Neuronal stem cell (in vitro differentiated cells): ENCODE results near the gene GAGE10.

Experiments used
- DNase-seq: peaks from one replicate; pipeline ENCODE4 v3.0.0-alpha.2; 2013; ENCODE audit warnings: low spot score
- H2AFZ ChIP-seq: one replicate; pipeline ENCODE4 v1.6.1; 2013; ENCODE audit warnings: mild to moderate bottlenecking, low read length, inconsistent platforms
- H2AK5ac ChIP-seq: 2 replicates; pipeline ENCODE4 v1.6.1; 2013; ENCODE audit warnings: low read depth, mild to moderate bottlenecking, inconsistent platforms, low read length, moderate library complexity, mixed read lengths
- H2BK120ac ChIP-seq: 2 replicates; pipeline ENCODE4 v1.6.1; 2013; ENCODE audit warnings: low read depth, mild to moderate bottlenecking, inconsistent platforms, low read length, moderate library complexity, mixed read lengths
- H2BK12ac ChIP-seq: one replicate; pipeline ENCODE4 v1.6.1; 2013; ENCODE audit warnings: low read length, inconsistent platforms
- H2BK15ac ChIP-seq: 2 replicates; pipeline ENCODE4 v1.6.1; 2013; ENCODE audit warnings: mild to moderate bottlenecking, low read length, inconsistent platforms, mixed read lengths
- H2BK5ac ChIP-seq: one replicate; pipeline ENCODE4 v1.6.1; 2013; ENCODE audit warnings: inconsistent platforms, mild to moderate bottlenecking, low read length, moderate library complexity
- H3K14ac ChIP-seq: one replicate; pipeline ENCODE4 v1.6.1; 2013; ENCODE audit warnings: low read length, inconsistent platforms
- H3K18ac ChIP-seq: 2 replicates; pipeline ENCODE4 v1.6.1; 2013; ENCODE audit warnings: low read length, inconsistent platforms
- H3K23ac ChIP-seq: 2 replicates; pipeline ENCODE4 v1.6.1; 2013; ENCODE audit warnings: low read depth, mild to moderate bottlenecking, mixed read lengths, low read length, inconsistent platforms; ENCODE audit not compliant: poor library complexity
- H3K27ac ChIP-seq: replicated peaks from 3 replicates; pipeline ENCODE4 v1.5.1; 2013; ENCODE audit warnings: low read length, inconsistent platforms
- H3K27me3 ChIP-seq, 3 experiments: 2 replicates each; pipeline ENCODE4 v1.6.1; 2013; ENCODE audit warnings: low read length in 3 of 3, mild to moderate bottlenecking in 2 of 3, inconsistent platforms in 1 of 3, low read depth in 1 of 3, mixed read lengths in 1 of 3, moderate library complexity in 1 of 3; ENCODE audit not compliant: control insufficient read depth in 3 of 3, insufficient read depth in 3 of 3
- H3K36me3 ChIP-seq, 2 donors: replicated peaks in 1 of 2; 2 replicates each; pipeline ENCODE4 v1.6.1; 2013; ENCODE audit warnings: low read length in 2 of 2; ENCODE audit not compliant: control insufficient read depth in 2 of 2, insufficient read depth in 2 of 2
- H3K4ac ChIP-seq: 2 replicates; pipeline ENCODE4 v1.6.1; 2013; ENCODE audit warnings: inconsistent platforms, mild to moderate bottlenecking, low read length, moderate library complexity
- H3K4me1 ChIP-seq, 2 donors: 1 replicate in 1 of 2; 2 replicates in 1 of 2; pipeline ENCODE4 v1.6.1; 2013; ENCODE audit warnings: low read length in 2 of 2, low read depth in 1 of 2; ENCODE audit not compliant: control insufficient read depth in 2 of 2, insufficient read depth in 1 of 2
- H3K4me2 ChIP-seq: one replicate; pipeline ENCODE4 v1.6.1; 2013; ENCODE audit warnings: mild to moderate bottlenecking, low read length, inconsistent platforms; ENCODE audit not compliant: insufficient read depth, poor library complexity, severe bottlenecking
- H3K4me3 ChIP-seq, 2 donors: 2 replicates each; pipeline ENCODE4 v1.5.1; 2013; ENCODE audit warnings: low read length in 2 of 2, mild to moderate bottlenecking in 2 of 2, inconsistent platforms in 1 of 2, moderate library complexity in 1 of 2
- H3K79me1 ChIP-seq: one replicate; pipeline ENCODE4 v1.6.1; 2013; ENCODE audit warnings: low read depth, mild to moderate bottlenecking, inconsistent platforms, low read length, moderate library complexity
- H3K9ac ChIP-seq: one replicate; pipeline ENCODE4 v1.6.1; 2013; ENCODE audit warnings: mild to moderate bottlenecking, low read depth, low read length, inconsistent platforms; ENCODE audit not compliant: poor library complexity
- H3K9me3 ChIP-seq, 2 donors: replicated peaks in 1 of 2; 2 replicates each; pipeline versions ENCODE3 to v1.6.1; 2013; ENCODE audit warnings: low read length in 2 of 2, mild to moderate bottlenecking in 2 of 2, inconsistent platforms in 1 of 2, low read depth in 1 of 2, mixed read lengths in 1 of 2, moderate library complexity in 1 of 2; ENCODE audit not compliant: control insufficient read depth in 2 of 2, insufficient read depth in 1 of 2
- H4K8ac ChIP-seq: one replicate; pipeline ENCODE4 v1.6.1; 2013; ENCODE audit warnings: low read depth, mild to moderate bottlenecking, inconsistent platforms, low read length, moderate library complexity
- H4K91ac ChIP-seq: one replicate; pipeline ENCODE4 v1.6.1; 2013; ENCODE audit warnings: low read length, low read depth, mild to moderate bottlenecking, inconsistent platforms; ENCODE audit not compliant: poor library complexity
- WGBS, 2 donors: extraction: QIAGEN DNeasy Blood & Tissue Kit; methylation state at CpG; one replicate each; pipeline ENCODE4 v1.1.7; 2013; ENCODE audit warnings: missing lambda C conversion rate in 2 of 2, mixed read lengths in 1 of 2; ENCODE audit not compliant: insufficient read length in 2 of 2, insufficient replicate concordance in 1 of 2; ENCODE audit errors: extremely low coverage in 2 of 2; 5-methylcytosine and 5-hydroxymethylcytosine counted together

Gene GAGE10

DNA sequence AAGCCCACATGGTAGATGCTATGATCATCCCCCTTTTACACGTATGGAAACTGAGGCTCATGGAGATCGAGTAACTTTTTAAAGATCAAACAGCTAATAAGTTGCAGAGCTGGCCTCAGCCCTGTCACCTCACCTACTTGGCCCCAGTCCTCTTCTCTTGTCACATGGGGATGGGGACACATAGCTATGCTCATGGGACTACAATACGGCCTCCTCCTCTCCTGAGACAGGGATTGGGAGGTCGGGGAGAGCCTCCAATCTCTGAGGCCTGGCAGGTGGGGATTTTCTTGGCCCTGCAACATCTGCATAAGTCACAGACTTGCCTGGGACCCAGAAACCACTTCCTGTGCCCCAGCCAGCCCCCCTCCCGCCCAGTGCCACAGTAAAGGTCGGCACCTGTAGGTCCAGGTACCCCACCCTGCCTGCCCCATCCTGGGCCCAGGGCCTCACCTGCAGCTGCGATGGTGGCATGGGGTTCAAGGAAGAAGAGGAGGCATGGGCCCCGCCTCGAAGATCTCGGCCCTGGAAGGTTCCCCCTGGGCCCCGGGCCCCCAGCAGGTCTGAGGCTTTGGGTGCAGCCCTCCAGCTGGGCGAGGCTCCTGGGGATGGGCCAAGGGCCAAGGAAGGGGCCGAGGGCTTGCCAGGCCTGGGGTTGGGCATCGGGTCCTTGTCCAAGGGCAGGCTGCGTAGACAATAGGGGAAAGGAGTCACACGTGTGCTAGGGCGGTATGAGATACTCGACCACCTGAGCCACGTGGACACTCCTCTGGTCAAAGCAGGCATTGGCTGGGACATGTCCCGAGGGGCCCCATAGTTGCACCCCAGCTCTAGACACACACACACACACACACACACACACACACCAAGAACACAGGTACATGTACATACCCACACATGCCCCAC is 45.3 kb upstream of the GAGE10 start:
- Histone ChIP-seq H3K23ac (no peak overlapping the region), H4K91ac (no peak overlapping the region), H2BK120ac (no peak overlapping the region), H3K27ac (no peak overlapping the region), H2BK15ac (no peak overlapping the region), H2BK5ac (no peak overlapping the region), H3K14ac (no peak overlapping the region), H3K4me1 (no peaks in the 10 kb centered on the region), H3K9ac (no peak overlapping the region), H3K79me1 (no peaks in the 10 kb centered on the region), H2AK5ac (no peak overlapping the region), H3K4ac (no peak overlapping the region), H3K9me3 (no peaks in the 10 kb centered on the region), H3K4me3 (no peak overlapping the region), H2BK12ac (no peak overlapping the region), H3K4me2 (no peak overlapping the region), H3K27me3 (no peaks in the 10 kb centered on the region), H3K18ac (no peak overlapping the region), H3K36me3 (no peaks in the 10 kb centered on the region), H2AFZ (no peak overlapping the region), H4K8ac (no peak overlapping the region)
- WGBS, 2 donors: no CpG with 5 or more reads among the region's 20 CpGs
- no peak for DNase-seq

DNA sequence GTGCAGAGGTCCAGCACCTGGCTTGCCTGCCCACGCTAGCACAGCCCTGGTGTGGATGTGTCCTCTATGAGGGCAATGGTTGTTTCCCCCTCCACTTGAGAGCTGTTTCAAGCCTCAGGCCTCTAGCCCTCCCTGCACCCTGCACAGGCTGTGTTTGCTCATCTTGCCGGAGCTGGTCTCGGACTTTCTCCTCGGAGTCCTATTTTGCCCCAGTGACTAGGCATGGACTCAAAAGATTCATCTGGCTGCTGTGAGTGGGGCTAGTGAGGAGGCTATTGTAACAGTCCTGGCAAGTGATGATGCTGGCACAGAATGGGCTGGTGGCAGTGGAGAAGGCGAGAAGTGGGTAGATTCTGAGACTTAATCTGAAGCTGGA is 44.7 kb upstream of the GAGE10 start:
- Histone ChIP-seq H3K36me3 (no peaks in the 10 kb centered on the region), H2BK15ac (no peak overlapping the region), H3K14ac (no peak overlapping the region), H2BK12ac (no peak overlapping the region), H2BK120ac (no peak overlapping the region), H2BK5ac (no peak overlapping the region), H3K79me1 (no peaks in the 10 kb centered on the region), H3K23ac (no peak overlapping the region), H2AK5ac (no peak overlapping the region), H4K91ac (no peak overlapping the region), H3K4ac (no peak overlapping the region), H4K8ac (no peak overlapping the region), H3K27ac (no peak overlapping the region), H3K27me3 (no peaks in the 10 kb centered on the region), H3K9ac (no peak overlapping the region), H3K9me3 (no peaks in the 10 kb centered on the region), H3K4me1 (no peaks in the 10 kb centered on the region), H3K4me2 (no peak overlapping the region), H2AFZ (no peak overlapping the region), H3K18ac (no peak overlapping the region), H3K4me3 (no peak overlapping the region)
- WGBS, 2 donors: no CpG with 5 or more reads among the region's 5 CpGs
- DNase-seq: no peak

DNA sequence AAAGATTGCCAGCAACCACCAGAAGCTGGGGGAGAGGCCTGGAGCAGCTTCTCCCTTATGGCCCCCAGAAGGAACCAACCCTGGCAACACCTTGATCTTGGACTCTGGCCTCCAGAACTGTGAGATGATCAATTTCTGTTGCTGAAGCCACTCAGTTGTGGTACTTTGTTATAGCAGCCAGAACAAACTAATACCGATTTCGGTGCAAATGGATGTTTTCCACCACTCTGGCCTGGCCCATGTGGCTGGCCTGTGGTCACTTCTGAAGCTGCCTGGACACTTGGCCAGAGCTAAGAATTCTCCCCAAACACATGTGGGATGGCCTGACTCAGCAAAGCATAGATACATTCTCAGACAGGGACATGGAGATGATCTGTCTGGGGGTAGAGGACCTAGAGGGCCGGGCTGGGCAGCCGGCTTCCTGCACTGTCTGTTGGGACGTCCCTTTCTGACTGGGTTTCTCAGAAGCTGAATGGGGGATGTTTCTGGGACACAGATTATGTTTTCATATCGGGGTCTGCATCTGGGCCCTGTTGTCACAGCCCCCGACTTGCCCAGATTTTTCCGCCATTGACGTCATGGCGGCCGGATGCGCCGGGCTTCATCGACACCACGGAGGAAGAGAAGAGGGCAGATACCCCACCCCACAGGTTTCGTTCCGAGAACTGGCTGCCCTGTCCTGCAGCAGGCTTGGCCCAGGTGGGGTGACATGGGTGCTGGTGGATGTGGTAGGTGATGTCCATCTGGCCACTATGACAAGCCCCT is 43.0 kb upstream of the GAGE10 start:
- DNase-seq: no peak
- no peaks in the 10 kb centered on the region for H3K27me3 ChIP-seq

DNA sequence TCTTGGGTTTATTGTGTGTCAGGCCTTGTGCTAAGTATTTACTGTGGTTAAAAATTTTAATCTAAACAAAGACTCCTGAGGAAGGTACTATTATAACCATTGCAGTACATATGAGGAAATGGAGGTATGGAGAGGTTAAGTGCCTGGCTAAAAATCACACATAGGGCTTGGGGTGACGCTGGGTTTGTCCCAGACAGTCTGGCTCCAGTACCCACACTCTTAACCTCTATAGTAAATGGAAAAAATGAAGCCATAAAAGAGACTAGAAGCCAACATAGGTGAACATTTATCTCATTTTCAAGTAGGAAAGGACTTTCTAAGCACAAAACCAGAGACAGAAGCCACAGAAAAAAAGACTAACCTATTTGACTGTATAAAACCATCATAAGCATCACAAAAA is 40.8 kb upstream of the GAGE10 start:
- Histone ChIP-seq H2BK120ac (no peak overlapping the region), H3K36me3 (no peaks in the 10 kb centered on the region), H4K8ac (no peak overlapping the region), H3K9me3 (no peaks in the 10 kb centered on the region), H2BK15ac (no peak overlapping the region), H3K9ac (no peak overlapping the region), H3K4me1 (no peaks in the 10 kb centered on the region), H3K4me2 (no peak overlapping the region), H4K91ac (no peak overlapping the region), H3K27me3 (no peaks in the 10 kb centered on the region), H2AFZ (no peak overlapping the region), H3K23ac (no peak overlapping the region), H3K27ac (no peak overlapping the region), H3K18ac (no peak overlapping the region), H2AK5ac (no peak overlapping the region), H2BK12ac (no peak overlapping the region), H3K4ac (no peak overlapping the region), H3K79me1 (no peaks in the 10 kb centered on the region), H3K14ac (no peak overlapping the region), H2BK5ac (no peak overlapping the region), H3K4me3 (no peak overlapping the region)
- no CpG with 5 or more reads among the region's 1 CpG for WGBS, 2 donors
- no peak for DNase-seq

More for the DNA sequence above, 43.0 kb upstream of the GAGE10 start:
- H3K4me2 ChIP-seq: no peak overlapping the region
- H3K79me1 ChIP-seq: no peaks in the 10 kb centered on the region
- H3K9ac ChIP-seq: no peak overlapping the region
- H3K18ac ChIP-seq: no peak overlapping the region
- H3K14ac ChIP-seq: no peak overlapping the region
- no peak overlapping the region for H2BK15ac ChIP-seq
- H3K36me3 ChIP-seq: no peaks in the 10 kb centered on the region
- H3K4me1 ChIP-seq: no peaks in the 10 kb centered on the region
- no peak overlapping the region for H2AFZ ChIP-seq
- no peak overlapping the region for H4K91ac ChIP-seq
- H2BK5ac ChIP-seq: no peak overlapping the region
- H2AK5ac ChIP-seq: no peak overlapping the region
- no peak overlapping the region for H4K8ac ChIP-seq
- H2BK12ac ChIP-seq: no peak overlapping the region
- no peak overlapping the region for H3K4me3 ChIP-seq
- H3K23ac ChIP-seq: no peak overlapping the region
- H2BK120ac ChIP-seq: no peak overlapping the region
- no peaks in the 10 kb centered on the region for H3K9me3 ChIP-seq
- H3K27ac ChIP-seq: no peak overlapping the region
- WGBS, 2 donors: no CpG with 5 or more reads among the region's 17 CpGs
- H3K4ac ChIP-seq: no peak overlapping the region
